Glutamatergic neuron (in vitro differentiated cells): ENCODE data around the gene NOTUM. TPM values are rescaled to one million over a fixed set of nuclear protein-coding genes. Genes with fewer than 3 reads are reported as not detected.

Experiments used
- DNase-seq: peaks from one replicate; pipeline ENCODE4 v3.0.0; 2022
- H3K27ac Mint-ChIP-seq: one replicate; pipeline ENCODE4 v1.8.0; 2020; ENCODE audit warnings: mild to moderate bottlenecking, mixed read lengths, inconsistent platforms; ENCODE audit not compliant: unreplicated experiment
- H3K27me3 Mint-ChIP-seq: one replicate; pipeline ENCODE4 v1.8.0; 2020; ENCODE audit warnings: mild to moderate bottlenecking, moderate library complexity, mixed read lengths, inconsistent platforms; ENCODE audit not compliant: unreplicated experiment
- H3K36me3 Mint-ChIP-seq: one replicate; pipeline ENCODE4 v1.8.0; 2020; ENCODE audit warnings: mild to moderate bottlenecking, mixed read lengths, inconsistent platforms; ENCODE audit not compliant: unreplicated experiment
- H3K4me1 Mint-ChIP-seq: one replicate; pipeline ENCODE4 v1.8.0; 2020; ENCODE audit warnings: mild to moderate bottlenecking, low read depth, mixed read lengths, inconsistent platforms; ENCODE audit not compliant: unreplicated experiment
- H3K4me3 Mint-ChIP-seq: one replicate; pipeline ENCODE4 v1.8.0; 2020; ENCODE audit warnings: mild to moderate bottlenecking, mixed read lengths, inconsistent platforms; ENCODE audit not compliant: unreplicated experiment
- H3K9me3 Mint-ChIP-seq: one replicate; pipeline ENCODE4 v1.8.0; 2020; ENCODE audit warnings: mild to moderate bottlenecking, moderate library complexity, mixed read lengths, inconsistent platforms; ENCODE audit not compliant: unreplicated experiment
- CTCF ChIP-seq: fragments of 200-600 bp; sonication (generic); IDR thresholded peaks from one replicate; pipeline ENCODE4 v1.5.0; 2021; ENCODE audit not compliant: partially characterized antibody, unreplicated experiment
- total RNA-seq: library from RNA; stranded (reverse); fragmentation: NEBNext Ultra II Directional; extraction: Animal tissue kit (Norgen Biotek cat#: 25700); gene quantifications from one replicate; pipeline ENCODE4 v1.2.1, GENCODE V29; 2021; ENCODE audit not compliant: unreplicated experiment

Gene NOTUM
- total RNA-seq, 1 donor from 2014 or later = 39.8 TPM

GRCh38 chr17:81957691-81958432 is 3.1 kb downstream of the NOTUM start:
- H3K9me3 Mint-ChIP-seq = peaks cover 12% of the 10 kb centered on the region

GRCh38 chr17:81956607-81957589 is 4.1 kb downstream of the NOTUM start:
- no peak overlapping the region for H3K27ac Mint-ChIP-seq
- DNase-seq = no peak
- peak overlapping the region; percentile 41 for H3K4me3 Mint-ChIP-seq
- no peak for TF ChIP-seq CTCF
- peaks cover 12% of the 10 kb centered on the region for H3K9me3 Mint-ChIP-seq
- peaks cover 8% of the 10 kb centered on the region for H3K4me1 Mint-ChIP-seq
- H3K36me3 Mint-ChIP-seq = peaks cover 4% of the 10 kb centered on the region
- H3K27me3 Mint-ChIP-seq = peaks cover 8% of the 10 kb centered on the region

More at GRCh38 chr17:81957691-81958432, 3.1 kb downstream of the NOTUM start:
- Mint-ChIP-seq H3K4me3 (peak overlapping the region; percentile 79), H3K27ac (no peak overlapping the region), H3K4me1 (peaks cover 8% of the 10 kb centered on the region), H3K27me3 (peaks cover 10% of the 10 kb centered on the region), H3K36me3 (peaks cover 4% of the 10 kb centered on the region)
- DNase-seq = no peak
- TF ChIP-seq CTCF = no peak

DNA sequence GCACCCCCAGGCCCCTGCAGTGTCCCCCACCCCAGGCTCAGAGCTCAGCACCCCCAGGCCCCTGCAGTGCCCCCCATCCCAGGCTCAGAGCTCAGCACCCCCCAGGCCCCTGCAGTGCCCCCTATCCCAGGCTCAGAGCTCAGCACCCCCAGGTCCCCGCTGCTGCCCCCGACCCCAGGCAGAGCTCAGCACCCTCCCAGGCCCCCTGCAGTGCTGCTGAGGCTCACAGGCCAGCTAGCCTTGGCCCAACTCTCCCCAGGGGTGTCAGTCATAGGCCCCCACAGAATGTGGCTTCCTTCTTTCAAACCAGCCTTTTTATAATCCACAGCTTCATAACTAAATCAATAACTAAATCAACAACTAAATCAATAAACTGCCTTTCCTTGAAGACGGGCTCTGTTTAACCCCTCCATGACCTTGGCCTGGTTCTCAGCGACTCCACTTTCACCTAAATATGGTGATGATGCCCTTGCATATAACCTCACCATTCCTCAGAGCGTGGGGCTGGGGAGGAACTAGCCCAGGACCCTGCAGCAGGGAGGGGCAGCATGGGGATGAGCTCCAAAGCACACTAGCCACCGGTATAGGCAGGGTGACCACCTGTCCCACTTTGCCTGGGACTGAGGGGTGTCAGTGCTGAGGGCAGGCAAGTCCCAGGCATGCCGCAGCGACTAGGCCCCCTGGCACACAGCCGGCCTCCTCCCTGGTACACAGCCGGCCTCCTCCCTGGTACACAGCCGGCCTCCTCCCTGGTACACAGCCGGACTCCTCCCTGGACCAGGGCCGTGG is 5.0 kb downstream of the NOTUM start:
- peak overlapping the region; percentile 49 for H3K4me3 Mint-ChIP-seq
- H3K27me3 Mint-ChIP-seq = peaks cover 10% of the 10 kb centered on the region
- peaks cover 12% of the 10 kb centered on the region for H3K9me3 Mint-ChIP-seq
- H3K4me1 Mint-ChIP-seq = peaks cover 10% of the 10 kb centered on the region
- peak overlapping the region; percentile 22 for H3K27ac Mint-ChIP-seq
- H3K36me3 Mint-ChIP-seq = peaks cover 4% of the 10 kb centered on the region
- TF ChIP-seq CTCF = no peak
- no peak for DNase-seq

GRCh38 chr17:81955058-81955681 is 5.8 kb downstream of the NOTUM start:
- no peak for TF ChIP-seq CTCF
- H3K27me3 Mint-ChIP-seq = peaks cover 10% of the 10 kb centered on the region
- peak overlapping the region; percentile 28 for H3K27ac Mint-ChIP-seq
- DNase-seq = no peak
- peaks cover 15% of the 10 kb centered on the region for H3K9me3 Mint-ChIP-seq
- H3K4me3 Mint-ChIP-seq = no peak overlapping the region
- peaks cover 4% of the 10 kb centered on the region for H3K36me3 Mint-ChIP-seq
- peaks cover 13% of the 10 kb centered on the region for H3K4me1 Mint-ChIP-seq
